Liver (tissue), 9 donors: Measurements from ENCODE around the gene RELN. TPM values are rescaled to one million over a fixed set of nuclear protein-coding genes. Genes with fewer than 3 reads are reported as not detected.

Source experiments
- DNase-seq: peaks from one replicate; pipeline ENCODE4 v3.0.0-alpha.2; 2017; ENCODE audit warnings: low spot score
- H3K27ac ChIP-seq, 2 donors: one replicate each; pipeline ENCODE4 v1.7.0; 2013; ENCODE audit warnings: inconsistent platforms in 2 of 2, low read length in 2 of 2, control low read depth in 1 of 2, low read depth in 1 of 2, mild to moderate bottlenecking in 1 of 2
- H3K27me3 ChIP-seq, 4 donors: one replicate each; pipeline versions ENCODE4 v1.6.1 to v1.7.0; 2013; ENCODE audit warnings: low read length in 3 of 4, inconsistent platforms in 1 of 4, mild to moderate bottlenecking in 1 of 4, moderate library complexity in 1 of 4; ENCODE audit not compliant: control insufficient read depth in 4 of 4, insufficient read depth in 4 of 4
- H3K36me3 ChIP-seq, 4 donors: one replicate each; pipeline versions ENCODE4 v1.6.1 to v1.7.0; 2013; ENCODE audit warnings: low read length in 3 of 4, mild to moderate bottlenecking in 3 of 4, low read depth in 1 of 4, moderate library complexity in 1 of 4; ENCODE audit not compliant: control insufficient read depth in 4 of 4, insufficient read depth in 3 of 4
- H3K4me1 ChIP-seq, 4 donors: one replicate each; pipeline versions ENCODE4 v1.6.1 to v1.7.0; 2013; ENCODE audit warnings: low read length in 3 of 4, mild to moderate bottlenecking in 3 of 4, moderate library complexity in 1 of 4; ENCODE audit not compliant: control insufficient read depth in 4 of 4, insufficient read depth in 4 of 4
- H3K4me3 ChIP-seq, 3 donors: one replicate each; pipeline versions ENCODE4 v1.6.1 to v1.7.0; 2013; ENCODE audit warnings: low read length in 3 of 3, control low read depth in 1 of 3, low read depth in 1 of 3, mild to moderate bottlenecking in 1 of 3
- H3K9ac ChIP-seq, 2 donors: one replicate each; pipeline ENCODE4 v1.7.0; 2013; ENCODE audit warnings: low read length in 2 of 2, mild to moderate bottlenecking in 2 of 2, moderate library complexity in 2 of 2, control low read depth in 1 of 2, low read depth in 1 of 2
- H3K9me3 ChIP-seq, 4 donors: one replicate each; pipeline versions ENCODE4 v1.6.1 to v1.7.0; 2013; ENCODE audit warnings: low read length in 3 of 4; ENCODE audit not compliant: control insufficient read depth in 4 of 4
- ATF3 ChIP-seq: IDR thresholded peaks from 2 replicates; pipeline ENCODE4 v1.6.1; 2016; ENCODE audit warnings: antibody characterized with exemption
- CTCF ChIP-seq: fragments of 150-350 bp; IDR thresholded peaks from 2 replicates; pipeline ENCODE4 v1.5.1; 2017; ENCODE audit warnings: improper control_type of control experiment, low read depth, low read length; ENCODE audit not compliant: missing input control
- EGR1 ChIP-seq, 2 donors: IDR thresholded peaks; 2 replicates each; pipeline ENCODE4 v1.6.1; 2016 to 2018; ENCODE audit warnings: antibody characterized with exemption in 2 of 2, low read depth in 2 of 2
- FOXA1 ChIP-seq: IDR thresholded peaks from 2 replicates; pipeline ENCODE4 v1.6.1; 2016; ENCODE audit warnings: antibody characterized with exemption
- FOXA2 ChIP-seq: IDR thresholded peaks from 2 replicates; pipeline ENCODE4 v1.6.1; 2016; ENCODE audit warnings: antibody characterized with exemption
- GABPA ChIP-seq, 2 donors: IDR thresholded peaks in 1 of 2; conservative IDR thresholded peaks in 1 of 2; 2 replicates each; pipeline ENCODE4 v1.6.1; 2016; ENCODE audit warnings: antibody characterized with exemption in 2 of 2, mild to moderate bottlenecking in 1 of 2, moderate library complexity in 1 of 2
- HNF4A ChIP-seq, 2 donors: conservative IDR thresholded peaks; 2 replicates each; pipeline ENCODE4 v1.6.1; 2016; ENCODE audit warnings: antibody characterized with exemption in 2 of 2, mild to moderate bottlenecking in 2 of 2
- JUND ChIP-seq, 2 donors: IDR thresholded peaks; 2 replicates each; pipeline ENCODE4 v1.6.1; 2016; ENCODE audit warnings: antibody characterized with exemption in 2 of 2
- RAD21 ChIP-seq, 2 donors: IDR thresholded peaks; 2 replicates each; pipeline ENCODE4 v1.6.1; 2016; ENCODE audit warnings: antibody characterized with exemption in 2 of 2, mild to moderate bottlenecking in 2 of 2
- REST ChIP-seq: IDR thresholded peaks from 2 replicates; pipeline ENCODE4 v1.6.1; 2016; ENCODE audit warnings: antibody characterized with exemption, mild to moderate bottlenecking
- SP1 ChIP-seq: IDR thresholded peaks from 2 replicates; pipeline ENCODE4 v1.6.1; 2018; ENCODE audit warnings: antibody characterized with exemption, mild to moderate bottlenecking
- TAF1 ChIP-seq: conservative IDR thresholded peaks from 2 replicates; pipeline ENCODE4 v1.6.1; 2016; ENCODE audit warnings: antibody characterized with exemption, mild to moderate bottlenecking
- YY1 ChIP-seq: IDR thresholded peaks from 2 replicates; pipeline ENCODE4 v1.6.1; 2016; ENCODE audit warnings: antibody characterized with exemption, mild to moderate bottlenecking
- WGBS: extraction: QIAGEN DNeasy Blood & Tissue Kit; methylation state at CpG from one replicate; pipeline ENCODE4 v1.1.7; 2013; 5-methylcytosine and 5-hydroxymethylcytosine counted together
- polyA plus RNA-seq, 2 donors: library from polyadenylated mRNA; stranded (reverse) in 1 of 2; unstranded in 1 of 2; fragments of 200-250 nt in 1 of 2; fragments of >200 nt in 1 of 2; fragmentation: Nextera tagmentation in 1 of 2; extraction: Ambion mirVana in 1 of 2; gene quantifications; one replicate each; pipeline versions ENCODE4 v1.2.1 to v1.2.3, GENCODE V29; 2013 to 2015
- total RNA-seq, 2 donors: library from RNA; depleted of rRNA; stranded (reverse); fragments of >200 nt; gene quantifications; one replicate each; pipeline ENCODE4 v1.2.3, GENCODE V29; 2014
- donor health status: healthy.
- donor health status: healthy.
- donor health status: healthy.
- donor health status: healthy.
- donor health status: healthy.

The RELN gene
- total and polyA plus RNA-seq, 4 donors, result 10.0 to 69.8 (median 28.4) TPM

GRCh38 chr7:103576641-103577040 lies 412.8 kb downstream of the RELN start:
- H3K4me3 ChIP-seq, result no peak overlapping the region
- H3K36me3 ChIP-seq, result no peaks in the 10 kb centered on the region
- DNase-seq, result no peak
- no peak overlapping the region for H3K9ac ChIP-seq
- no peak for TF ChIP-seq EGR1 (IDR thresholded peaks at IDR 0.05; ENCODE audit: low read depth in 2 of 2)
- no peak for TF ChIP-seq YY1
- TF ChIP-seq HNF4A (conservative IDR thresholded peaks at IDR 0.05), result no peak
- no peak for TF ChIP-seq GABPA (IDR thresholded peaks at IDR 0.05 in 1 of 2, conservative IDR thresholded peaks at IDR 0.05 in 1 of 2)
- TF ChIP-seq SP1, result no peak
- no peak overlapping the region for H3K27ac ChIP-seq
- peaks cover 0 to 2% (median 0%) of the 10 kb centered on the region in 4 donors for H3K27me3 ChIP-seq
- WGBS, result 81% methylated on average over 5 of the region's 5 CpGs
- H3K9me3 ChIP-seq, result no peaks in the 10 kb centered on the region
- H3K4me1 ChIP-seq, result no peaks in the 10 kb centered on the region

- Histone ChIP-seq H3K9me3 (no peaks in the 10 kb centered on the region), H3K27ac (no peak overlapping the region), H3K4me3 (no peak overlapping the region), H3K27me3 (peaks cover 0 to 2% (median 0%) of the 10 kb centered on the region in 4 donors), H3K9ac (no peak overlapping the region), H3K36me3 (no peaks in the 10 kb centered on the region), H3K4me1 (no peaks in the 10 kb centered on the region)
- WGBS, result 78% methylated on average over 1 of the region's 1 CpG
- DNase-seq, result no peak
- TF ChIP-seq FOXA2 (no peak), REST (no peak), ATF3 (no peak)
Measured at GRCh38 chr7:103574576-103574975, 414.9 kb downstream of the RELN start.

GRCh38 chr7:103573479-103574058 lies 415.9 kb downstream of the RELN start:
- Histone ChIP-seq H3K27me3 (peaks cover 0 to 2% (median 0%) of the 10 kb centered on the region in 4 donors), H3K36me3 (no peaks in the 10 kb centered on the region), H3K9ac (no peak overlapping the region), H3K27ac (no peak overlapping the region), H3K4me3 (no peak overlapping the region), H3K4me1 (no peaks in the 10 kb centered on the region), H3K9me3 (no peaks in the 10 kb centered on the region)
- 43% methylated on average over 3 of the region's 3 CpGs for WGBS
- DNase-seq, result no peak
- TF ChIP-seq JUND (IDR thresholded peaks at IDR 0.05) (no peak), CTCF (peak; percentile 58), RAD21 (IDR thresholded peaks at IDR 0.05) (peak; percentile 82 to 85), GABPA (IDR thresholded peaks at IDR 0.05 in 1 of 2, conservative IDR thresholded peaks at IDR 0.05 in 1 of 2) (no peak), TAF1 (no peak), FOXA1 (no peak), HNF4A (conservative IDR thresholded peaks at IDR 0.05) (no peak), SP1 (no peak)
